DND-41 (cell line): Measurements from ENCODE around the gene MRRF.

Experiments
- ATAC-seq: fragments of 200-7000 bp; cut with Tn5 transposase; 3 replicates; pipeline ENCODE4 v1.9.1; 2021; ENCODE audit warnings: low read depth; ENCODE audit not compliant: insufficient read depth
- DNase-seq: peaks from one replicate; pipeline ENCODE4 v3.0.0-alpha.2; 2020
- H2AFZ ChIP-seq: 2 replicates; pipeline ENCODE4 v1.6.0; 2012; ENCODE audit warnings: low read depth, low read length
- H3K27ac ChIP-seq: 2 replicates; pipeline ENCODE4 v1.5.1; 2012; ENCODE audit warnings: low read length, inconsistent platforms
- H3K27me3 ChIP-seq: fragments of 200-600 bp; sonication (generic); 2 replicates; pipeline ENCODE4 v1.6.0; 2012; ENCODE audit warnings: low read length, mild to moderate bottlenecking, inconsistent platforms; ENCODE audit not compliant: insufficient read depth, poor library complexity
- H3K36me3 ChIP-seq: 2 replicates; pipeline ENCODE4 v1.5.1; 2012; ENCODE audit warnings: low read length, inconsistent platforms; ENCODE audit not compliant: insufficient read depth
- H3K4me1 ChIP-seq: 2 replicates; pipeline ENCODE4 v1.5.1; 2012; ENCODE audit warnings: mild to moderate bottlenecking, low read length; ENCODE audit not compliant: insufficient read depth
- H3K4me2 ChIP-seq: 2 replicates; pipeline ENCODE4 v1.6.0; 2012; ENCODE audit warnings: mild to moderate bottlenecking, moderate library complexity, low read length, inconsistent platforms; ENCODE audit not compliant: insufficient read depth
- H3K4me3 ChIP-seq, 2 experiments: fragments of 200-600 bp in 1 of 2; shearing (Covaris generic) in 1 of 2; 2 replicates each; pipeline ENCODE4 v1.5.1; 2012 to 2016; ENCODE audit warnings: inconsistent platforms in 2 of 2, low read length in 2 of 2, mild to moderate bottlenecking in 2 of 2, low read depth in 1 of 2, moderate library complexity in 1 of 2
- H3K79me2 ChIP-seq: 2 replicates; pipeline ENCODE4 v1.6.0; 2012; ENCODE audit warnings: low read length, inconsistent platforms; ENCODE audit not compliant: insufficient read depth
- H3K9ac ChIP-seq: 2 replicates; pipeline ENCODE4 v1.6.0; 2012; ENCODE audit warnings: low read depth, mild to moderate bottlenecking, inconsistent platforms, low read length, moderate library complexity
- H3K9me3 ChIP-seq: 2 replicates; pipeline ENCODE4 v1.5.1; 2012; ENCODE audit warnings: low read length, moderate library complexity, mild to moderate bottlenecking, inconsistent platforms; ENCODE audit not compliant: insufficient read depth, severe bottlenecking
- H4K20me1 ChIP-seq: 2 replicates; pipeline ENCODE4 v1.6.0; 2012; ENCODE audit warnings: low read length; ENCODE audit not compliant: insufficient read depth
- EZH2 ChIP-seq: IDR thresholded peaks from 3 replicates; pipeline ENCODE4 v1.6.1; 2012; ENCODE audit warnings: borderline replicate concordance, low read depth, mild to moderate bottlenecking, moderate library complexity, low read length, inconsistent platforms; ENCODE audit not compliant: severe bottlenecking
- TF ChIP-seq, protein P1 (sequence below): IDR thresholded peaks from 2 replicates; pipeline ENCODE4 v1.5.1; 2012; ENCODE audit warnings: borderline replicate concordance, low read length, moderate library complexity, mild to moderate bottlenecking; ENCODE audit not compliant: poor library complexity, severe bottlenecking; ENCODE audit errors: extremely low read depth

The MRRF gene

GRCh38 chr9:122218935-122219855, 45.5 kb upstream of the MRRF start:
- Histone ChIP-seq H3K27ac (no peak overlapping the region), H3K27me3 (peaks cover 3% of the 10 kb centered on the region), H3K79me2 (no peaks in the 10 kb centered on the region), H4K20me1 (no peaks in the 10 kb centered on the region), H3K9ac (no peak overlapping the region), H3K4me2 (no peak overlapping the region), H3K4me1 (no peaks in the 10 kb centered on the region), H3K9me3 (no peaks in the 10 kb centered on the region), H2AFZ (no peak overlapping the region), H3K36me3 (no peaks in the 10 kb centered on the region), H3K4me3 (no peak overlapping the region)
- DNase-seq (no peak), ATAC-seq (no peak)
- TF ChIP-seq, protein P1, sequence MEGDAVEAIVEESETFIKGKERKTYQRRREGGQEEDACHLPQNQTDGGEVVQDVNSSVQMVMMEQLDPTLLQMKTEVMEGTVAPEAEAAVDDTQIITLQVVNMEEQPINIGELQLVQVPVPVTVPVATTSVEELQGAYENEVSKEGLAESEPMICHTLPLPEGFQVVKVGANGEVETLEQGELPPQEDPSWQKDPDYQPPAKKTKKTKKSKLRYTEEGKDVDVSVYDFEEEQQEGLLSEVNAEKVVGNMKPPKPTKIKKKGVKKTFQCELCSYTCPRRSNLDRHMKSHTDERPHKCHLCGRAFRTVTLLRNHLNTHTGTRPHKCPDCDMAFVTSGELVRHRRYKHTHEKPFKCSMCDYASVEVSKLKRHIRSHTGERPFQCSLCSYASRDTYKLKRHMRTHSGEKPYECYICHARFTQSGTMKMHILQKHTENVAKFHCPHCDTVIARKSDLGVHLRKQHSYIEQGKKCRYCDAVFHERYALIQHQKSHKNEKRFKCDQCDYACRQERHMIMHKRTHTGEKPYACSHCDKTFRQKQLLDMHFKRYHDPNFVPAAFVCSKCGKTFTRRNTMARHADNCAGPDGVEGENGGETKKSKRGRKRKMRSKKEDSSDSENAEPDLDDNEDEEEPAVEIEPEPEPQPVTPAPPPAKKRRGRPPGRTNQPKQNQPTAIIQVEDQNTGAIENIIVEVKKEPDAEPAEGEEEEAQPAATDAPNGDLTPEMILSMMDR, result no peak
- no peak for TF ChIP-seq EZH2

- Histone ChIP-seq H2AFZ (no peak overlapping the region), H3K4me2 (no peak overlapping the region), H3K27ac (no peak overlapping the region), H3K9ac (no peak overlapping the region), H3K4me3 (no peak overlapping the region), H3K27me3 (peaks cover 3% of the 10 kb centered on the region), H3K4me1 (no peaks in the 10 kb centered on the region), H4K20me1 (no peaks in the 10 kb centered on the region), H3K79me2 (no peaks in the 10 kb centered on the region), H3K9me3 (no peaks in the 10 kb centered on the region), H3K36me3 (no peaks in the 10 kb centered on the region)
- no peak for DNase-seq
- ATAC-seq, result no peak
- TF ChIP-seq EZH2, result no peak
- TF ChIP-seq, protein P1, result no peak
These were observed 44.6 kb upstream of the MRRF start for GRCh38 chr9:122219856-122220672.

- Histone ChIP-seq H3K4me1 (no peaks in the 10 kb centered on the region), H2AFZ (no peak overlapping the region), H3K9ac (no peak overlapping the region), H3K4me3 (no peak overlapping the region), H3K4me2 (no peak overlapping the region), H4K20me1 (no peaks in the 10 kb centered on the region), H3K36me3 (no peaks in the 10 kb centered on the region), H3K27me3 (peaks cover 3% of the 10 kb centered on the region), H3K27ac (no peak overlapping the region), H3K79me2 (no peaks in the 10 kb centered on the region), H3K9me3 (no peaks in the 10 kb centered on the region)
- no peak for TF ChIP-seq EZH2
- TF ChIP-seq, protein P1, result no peak
- DNase-seq, result no peak
- ATAC-seq, result no peak
These were observed 44.0 kb upstream of the MRRF start for GRCh38 chr9:122220673-122221182.
